Parathyroid adenoma (tissue), 2 donors: Measurements from ENCODE around the gene CLEC4M.
"Not testable (repeated sequence)": the region's sequence is repeated elsewhere in the genome, so short reads cannot be mapped to it uniquely, and the experiment has no call there.

Source experiments
- H2AFZ ChIP-seq: fragments of 300-600 bp; sonication (generic); one replicate; pipeline ENCODE4 v1.7.0; 2017; ENCODE audit warnings: antibody characterized with exemption, mild to moderate bottlenecking
- H3K27ac ChIP-seq: fragments of 300-600 bp; sonication (generic); one replicate; pipeline ENCODE4 v1.7.0; 2017
- H3K27me3 ChIP-seq: fragments of 300-600 bp; sonication (generic); one replicate; pipeline ENCODE4 v1.7.0; 2017; ENCODE audit warnings: low read length; ENCODE audit not compliant: control insufficient read depth, insufficient read depth
- H3K36me3 ChIP-seq: fragments of 300-600 bp; sonication (generic); one replicate; pipeline ENCODE4 v1.7.0; 2017; ENCODE audit warnings: low read length; ENCODE audit not compliant: control insufficient read depth, insufficient read depth
- H3K4me1 ChIP-seq: fragments of 300-600 bp; sonication (generic); one replicate; pipeline ENCODE4 v1.7.0; 2017; ENCODE audit warnings: control low read depth
- H3K4me2 ChIP-seq: fragments of 300-600 bp; sonication (generic); one replicate; pipeline ENCODE4 v1.7.0; 2017; ENCODE audit warnings: low read length
- H3K4me3 ChIP-seq: fragments of 300-600 bp; sonication (generic); one replicate; pipeline ENCODE4 v1.7.0; 2017; ENCODE audit warnings: low read depth, low read length
- H3K79me2 ChIP-seq: fragments of 300-600 bp; sonication (generic); one replicate; pipeline ENCODE4 v1.7.0; 2017; ENCODE audit warnings: control low read depth
- H3K9ac ChIP-seq: fragments of 300-600 bp; sonication (generic); one replicate; pipeline ENCODE4 v1.7.0; 2017; ENCODE audit warnings: mild to moderate bottlenecking
- H3K9me3 ChIP-seq: fragments of 300-600 bp; sonication (generic); one replicate; pipeline ENCODE4 v1.7.0; 2017; ENCODE audit warnings: low read length; ENCODE audit not compliant: control insufficient read depth
- CTCF ChIP-seq: fragments of 300-600 bp; sonication (generic); IDR thresholded peaks from one replicate; pipeline ENCODE4 v1.7.0; 2017; ENCODE audit warnings: antibody characterized with exemption, mild to moderate bottlenecking
- donor health status: primary hyperparathyroidism.

Gene CLEC4M

DNA sequence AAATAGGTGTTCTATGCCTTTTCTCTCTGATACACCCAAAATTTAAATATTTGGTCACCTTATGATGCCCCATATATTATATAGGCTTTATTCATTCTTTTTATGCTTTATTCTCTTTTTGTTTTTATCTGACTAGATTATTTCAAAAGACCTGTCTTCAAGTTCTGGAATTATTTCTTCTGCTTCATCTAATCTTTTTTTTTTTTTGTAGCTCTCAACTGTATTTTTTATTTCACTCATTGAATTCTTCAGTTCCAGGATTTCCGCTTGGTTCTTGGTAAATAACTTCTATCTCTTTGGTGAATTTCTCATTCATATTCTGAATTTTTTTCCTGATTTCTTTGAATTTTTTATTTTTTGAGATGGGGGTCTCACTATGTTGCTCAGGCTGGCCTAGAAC, 3.9 kb upstream of the CLEC4M start:
- Histone ChIP-seq H3K36me3 (no peaks in the 10 kb centered on the region), H3K9me3 (no peaks in the 10 kb centered on the region), H3K4me1 (no peaks in the 10 kb centered on the region), H3K27ac (no peak overlapping the region), H2AFZ (no peak overlapping the region), H3K4me2 (no peak overlapping the region), H3K9ac (no peak overlapping the region), H3K79me2 (no peaks in the 10 kb centered on the region), H3K4me3 (no peak overlapping the region), H3K27me3 (no peaks in the 10 kb centered on the region)
- no peak for TF ChIP-seq CTCF

GRCh38 chr19:7763696-7764095, 653 bp downstream of the CLEC4M start:
- no peak for TF ChIP-seq CTCF
- Histone ChIP-seq H2AFZ (no peak overlapping the region), H3K9me3 (no peaks in the 10 kb centered on the region), H3K4me1 (no peaks in the 10 kb centered on the region), H3K36me3 (no peaks in the 10 kb centered on the region), H3K27me3 (no peaks in the 10 kb centered on the region), H3K27ac (no peak overlapping the region), H3K4me3 (no peak overlapping the region), H3K9ac (no peak overlapping the region), H3K79me2 (no peaks in the 10 kb centered on the region), H3K4me2 (no peak overlapping the region)

GRCh38 chr19:7764157-7764556, 1.1 kb downstream of the CLEC4M start:
- not testable (repeated sequence) for H3K9me3 ChIP-seq, H3K4me1 ChIP-seq, H2AFZ ChIP-seq, H3K79me2 ChIP-seq, H3K4me2 ChIP-seq, H3K9ac ChIP-seq, H3K4me3 ChIP-seq, H3K36me3 ChIP-seq, H3K27ac ChIP-seq, H3K27me3 ChIP-seq

GRCh38 chr19:7765043-7765442, 2.0 kb downstream of the CLEC4M start:
- H3K79me2 ChIP-seq, H3K9me3 ChIP-seq, H3K4me1 ChIP-seq, H2AFZ ChIP-seq, H3K27me3 ChIP-seq, H3K9ac ChIP-seq, H3K36me3 ChIP-seq, H3K4me2 ChIP-seq, H3K4me3 ChIP-seq, H3K27ac ChIP-seq: not testable (repeated sequence)

GRCh38 chr19:7766535-7766934, 3.5 kb downstream of the CLEC4M start:
- H2AFZ ChIP-seq, result no peak overlapping the region
- H3K79me2 ChIP-seq, result no peaks in the 10 kb centered on the region
- no peaks in the 10 kb centered on the region for H3K9me3 ChIP-seq
- TF ChIP-seq CTCF, result no peak
- no peaks in the 10 kb centered on the region for H3K4me1 ChIP-seq
- H3K9ac ChIP-seq, result no peak overlapping the region
- no peak overlapping the region for H3K27ac ChIP-seq
- H3K27me3 ChIP-seq, result no peaks in the 10 kb centered on the region
- no peaks in the 10 kb centered on the region for H3K36me3 ChIP-seq
- H3K4me2 ChIP-seq, result no peak overlapping the region
- no peak overlapping the region for H3K4me3 ChIP-seq

DNA sequence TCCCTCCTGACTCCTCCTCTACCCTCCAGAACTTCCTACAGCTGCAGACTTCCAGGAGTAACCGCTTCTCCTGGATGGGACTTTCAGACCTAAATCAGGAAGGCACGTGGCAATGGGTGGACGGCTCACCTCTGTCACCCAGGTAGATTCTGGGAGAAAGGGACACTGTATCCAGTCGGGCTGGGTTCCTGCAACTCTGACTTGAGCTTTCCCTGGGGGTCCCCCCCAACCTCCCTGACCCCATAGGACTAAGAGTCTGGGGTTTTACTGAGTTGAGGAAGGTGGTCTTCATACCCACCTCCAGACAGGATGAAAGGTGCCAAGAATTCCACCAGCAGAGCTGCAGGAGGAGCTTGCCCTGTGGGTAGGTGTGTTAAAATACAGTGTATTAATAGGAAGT, 4.4 kb downstream of the CLEC4M start:
- H3K79me2 ChIP-seq, result no peaks in the 10 kb centered on the region
- no peak overlapping the region for H3K4me3 ChIP-seq
- no peak for TF ChIP-seq CTCF
- no peaks in the 10 kb centered on the region for H3K4me1 ChIP-seq
- H3K36me3 ChIP-seq, result no peaks in the 10 kb centered on the region
- no peak overlapping the region for H3K4me2 ChIP-seq
- no peaks in the 10 kb centered on the region for H3K27me3 ChIP-seq
- H3K27ac ChIP-seq, result no peak overlapping the region
- H2AFZ ChIP-seq, result no peak overlapping the region
- H3K9me3 ChIP-seq, result no peaks in the 10 kb centered on the region
- H3K9ac ChIP-seq, result no peak overlapping the region
